Measurements from ENCODE around the gene DUSP8.

DUSP8 gene

DNA sequence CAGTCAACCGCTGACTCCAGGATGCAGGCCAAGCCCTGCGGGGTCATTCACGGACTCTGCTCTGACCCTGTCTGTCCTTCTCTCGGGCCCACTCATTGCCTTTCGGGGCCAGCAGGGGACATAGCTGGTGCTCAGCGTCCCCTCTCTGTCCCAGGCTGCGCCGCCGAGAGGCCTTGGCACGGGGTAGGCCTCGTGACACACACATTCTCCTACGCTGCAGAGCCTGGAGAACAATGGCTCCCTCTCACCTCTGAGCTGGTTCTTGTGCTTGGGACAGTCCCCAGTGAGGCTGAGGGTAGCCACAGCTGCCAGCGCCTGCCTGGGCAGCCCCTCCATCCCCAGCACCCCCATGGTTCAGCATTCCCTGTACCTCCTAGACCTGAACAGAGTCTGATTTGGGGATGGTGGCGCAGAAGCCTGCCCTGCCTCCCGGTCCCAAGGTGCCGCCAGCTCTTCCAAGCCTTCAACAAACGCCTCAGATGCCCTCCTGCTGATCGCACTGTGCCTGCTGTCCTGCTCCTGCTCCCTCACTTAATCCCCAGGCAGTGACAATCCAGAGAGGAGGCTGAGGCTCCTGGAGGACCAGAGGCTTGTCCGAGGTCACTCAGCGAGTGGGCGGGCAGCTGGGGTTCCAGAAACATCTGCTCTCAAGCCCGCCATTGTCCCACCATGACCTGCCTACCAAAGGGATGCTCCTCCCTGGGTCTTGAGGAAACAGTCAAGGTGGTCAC, 30.4 kb downstream of the DUSP8 start:
- no peaks in the 10 kb centered on the region for H3K4me1 ChIP-seq (ENCODE audit: control insufficient read depth, insufficient read depth, low read length)
- peaks cover 13% of the 10 kb centered on the region for H3K27me3 ChIP-seq (ENCODE audit: control insufficient read depth, insufficient read depth, low read length)
- H3K9ac ChIP-seq (ENCODE audit: low read length) = no peak overlapping the region
- no peak overlapping the region for H3K27ac ChIP-seq (ENCODE audit: low read depth, low read length)
- no peak overlapping the region for H3K4me3 ChIP-seq (ENCODE audit: low read length)
- H3K36me3 ChIP-seq (ENCODE audit: control insufficient read depth, insufficient read depth, low read length) = no peaks in the 10 kb centered on the region

DNA sequence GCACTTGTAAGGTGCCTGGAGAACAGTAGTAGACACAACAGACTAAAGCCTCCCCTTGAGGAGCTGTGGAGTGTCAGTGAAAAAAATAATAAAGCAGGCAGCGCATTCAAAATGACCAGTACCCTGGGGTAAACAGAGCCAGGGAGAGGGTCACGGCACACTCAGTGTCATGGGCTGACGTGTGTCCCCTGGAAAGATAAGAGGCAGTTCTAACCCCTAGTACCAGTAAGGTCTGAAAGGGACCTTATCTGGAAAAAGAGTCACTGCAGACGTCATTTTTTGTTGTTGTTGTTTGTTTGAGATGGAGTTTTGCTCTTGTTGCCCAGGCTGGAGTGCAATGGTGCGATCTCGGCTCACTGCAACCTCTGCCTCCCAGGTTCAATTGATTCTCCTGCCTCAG, 32.0 kb downstream of the DUSP8 start:
- Histone ChIP-seq H3K27ac (ENCODE audit: low read depth, low read length) (no peak overlapping the region), H3K4me3 (ENCODE audit: low read length) (no peak overlapping the region), H3K27me3 (ENCODE audit: control insufficient read depth, insufficient read depth, low read length) (peaks cover 6% of the 10 kb centered on the region), H3K9ac (ENCODE audit: low read length) (no peak overlapping the region), H3K36me3 (ENCODE audit: control insufficient read depth, insufficient read depth, low read length) (peaks cover 5% of the 10 kb centered on the region), H3K4me1 (ENCODE audit: control insufficient read depth, insufficient read depth, low read length) (no peaks in the 10 kb centered on the region)

DNA sequence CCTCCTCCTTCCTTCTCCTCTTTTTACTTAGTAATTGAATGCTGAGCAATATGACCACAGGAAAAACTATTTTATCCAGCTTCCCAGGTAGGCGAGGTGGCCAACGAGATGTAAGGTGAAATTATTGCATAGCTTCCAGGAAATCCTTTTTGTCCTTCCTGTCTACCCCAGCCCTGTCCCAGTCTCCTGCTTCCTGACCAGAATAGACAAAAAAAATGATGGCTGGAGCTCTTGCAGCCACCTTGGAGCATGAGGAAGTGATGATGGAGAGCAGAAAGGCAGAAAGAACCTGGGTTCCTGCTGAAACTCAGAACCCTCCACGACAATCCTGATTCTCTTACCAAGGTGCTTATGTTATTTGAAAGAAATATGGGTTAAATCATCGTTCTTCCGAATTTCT, 33.9 kb downstream of the DUSP8 start:
- peaks cover 9% of the 10 kb centered on the region for H3K36me3 ChIP-seq (ENCODE audit: control insufficient read depth, insufficient read depth, low read length)
- H3K27ac ChIP-seq (ENCODE audit: low read depth, low read length) = no peak overlapping the region
- peaks cover 2% of the 10 kb centered on the region for H3K27me3 ChIP-seq (ENCODE audit: control insufficient read depth, insufficient read depth, low read length)
- H3K4me3 ChIP-seq (ENCODE audit: low read length) = no peak overlapping the region
- H3K9ac ChIP-seq (ENCODE audit: low read length) = no peak overlapping the region
- H3K4me1 ChIP-seq (ENCODE audit: control insufficient read depth, insufficient read depth, low read length) = no peaks in the 10 kb centered on the region

DNA sequence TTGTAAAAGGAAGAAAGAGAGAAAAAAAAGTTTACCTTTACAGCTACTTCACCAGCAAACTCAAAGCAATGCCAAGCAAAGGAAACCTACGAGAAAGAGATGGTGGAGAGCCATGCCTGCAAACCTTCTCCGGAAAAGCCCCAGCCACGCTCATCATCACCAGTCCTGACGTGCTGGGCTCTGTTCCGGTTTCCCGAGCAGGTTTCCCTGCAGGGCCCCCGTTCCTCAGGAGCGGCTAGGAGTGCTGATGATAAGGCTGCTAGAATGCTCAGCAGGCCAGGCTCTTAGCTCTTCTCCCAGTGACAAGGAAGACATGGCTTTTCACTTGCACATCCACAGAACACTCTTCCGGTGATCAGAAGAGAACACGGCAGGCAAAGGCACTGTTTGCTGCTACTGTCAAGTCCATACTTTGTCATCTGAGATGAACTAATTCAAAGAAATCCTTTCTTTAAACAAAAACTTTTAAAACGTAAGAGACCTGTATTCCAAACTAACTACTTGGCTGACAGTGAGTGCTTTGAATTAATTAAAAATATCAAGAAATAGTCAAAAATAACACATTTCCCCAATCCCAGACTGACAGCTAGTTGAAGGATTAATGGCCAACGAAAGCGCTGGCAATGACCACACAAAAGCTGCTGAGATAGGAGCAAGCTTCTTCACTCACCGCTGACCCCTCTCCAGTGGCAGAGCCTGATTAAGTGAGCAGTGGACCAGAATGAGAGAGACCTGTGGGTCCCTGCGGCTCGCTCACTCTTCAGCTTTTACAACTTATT, 35.8 kb downstream of the DUSP8 start:
- H3K9ac ChIP-seq (ENCODE audit: low read length) = no peak overlapping the region
- peaks cover 9% of the 10 kb centered on the region for H3K36me3 ChIP-seq (ENCODE audit: control insufficient read depth, insufficient read depth, low read length)
- no peak overlapping the region for H3K27ac ChIP-seq (ENCODE audit: low read depth, low read length)
- peaks cover 2% of the 10 kb centered on the region for H3K27me3 ChIP-seq (ENCODE audit: control insufficient read depth, insufficient read depth, low read length)
- H3K4me1 ChIP-seq (ENCODE audit: control insufficient read depth, insufficient read depth, low read length) = peaks cover 15% of the 10 kb centered on the region
- H3K4me3 ChIP-seq (ENCODE audit: low read length) = no peak overlapping the region

DNA sequence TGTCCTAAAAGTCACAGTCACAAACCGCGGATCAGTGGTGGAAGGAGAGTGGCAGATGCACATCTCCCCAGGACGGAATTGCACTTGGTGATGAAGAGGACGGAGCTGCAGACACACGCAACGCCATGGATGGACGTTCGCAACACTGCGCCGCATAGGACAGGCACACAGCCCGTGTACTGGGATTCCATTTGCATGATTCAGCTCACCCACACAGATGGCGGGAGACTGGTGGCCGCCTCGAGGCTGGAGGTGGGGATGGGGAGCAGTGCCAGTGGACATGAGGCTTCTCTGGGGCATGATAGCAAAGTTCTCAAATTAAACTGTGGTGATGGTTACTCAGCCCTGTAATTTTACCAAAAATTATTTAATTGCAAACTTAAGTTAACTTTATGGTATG, 37.4 kb downstream of the DUSP8 start:
- no peak overlapping the region for H3K9ac ChIP-seq (ENCODE audit: low read length)
- peaks cover 19% of the 10 kb centered on the region for H3K4me1 ChIP-seq (ENCODE audit: control insufficient read depth, insufficient read depth, low read length)
- H3K27ac ChIP-seq (ENCODE audit: low read depth, low read length) = no peak overlapping the region
- peaks cover 9% of the 10 kb centered on the region for H3K36me3 ChIP-seq (ENCODE audit: control insufficient read depth, insufficient read depth, low read length)
- H3K27me3 ChIP-seq (ENCODE audit: control insufficient read depth, insufficient read depth, low read length) = peaks cover 2% of the 10 kb centered on the region
- H3K4me3 ChIP-seq (ENCODE audit: low read length) = no peak overlapping the region

DNA sequence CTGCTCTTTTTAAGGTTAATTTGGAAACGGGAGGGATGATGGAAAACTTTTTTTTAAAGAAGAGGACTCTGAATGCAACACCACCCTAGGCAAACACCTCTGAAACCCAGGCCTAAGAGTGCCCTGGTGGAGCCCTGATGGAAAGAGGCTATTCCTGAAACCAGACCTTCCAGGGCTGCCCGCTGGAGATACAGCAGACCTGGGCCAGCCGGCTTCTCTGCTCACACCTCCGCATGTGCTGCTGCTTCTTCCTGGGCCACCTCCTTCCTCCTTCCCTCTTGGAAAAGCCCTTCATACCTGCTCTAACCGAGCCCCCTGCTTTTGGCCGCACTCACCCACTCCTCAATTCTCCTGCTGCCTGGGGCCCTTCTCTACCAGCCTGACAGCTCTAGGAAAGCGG, 37.9 kb downstream of the DUSP8 start:
- Histone ChIP-seq H3K4me1 (ENCODE audit: control insufficient read depth, insufficient read depth, low read length) (peaks cover 19% of the 10 kb centered on the region), H3K27ac (ENCODE audit: low read depth, low read length) (no peak overlapping the region), H3K36me3 (ENCODE audit: control insufficient read depth, insufficient read depth, low read length) (peaks cover 9% of the 10 kb centered on the region), H3K9ac (ENCODE audit: low read length) (no peak overlapping the region), H3K4me3 (ENCODE audit: low read length) (no peak overlapping the region), H3K27me3 (ENCODE audit: control insufficient read depth, insufficient read depth, low read length) (peaks cover 2% of the 10 kb centered on the region)

DNA sequence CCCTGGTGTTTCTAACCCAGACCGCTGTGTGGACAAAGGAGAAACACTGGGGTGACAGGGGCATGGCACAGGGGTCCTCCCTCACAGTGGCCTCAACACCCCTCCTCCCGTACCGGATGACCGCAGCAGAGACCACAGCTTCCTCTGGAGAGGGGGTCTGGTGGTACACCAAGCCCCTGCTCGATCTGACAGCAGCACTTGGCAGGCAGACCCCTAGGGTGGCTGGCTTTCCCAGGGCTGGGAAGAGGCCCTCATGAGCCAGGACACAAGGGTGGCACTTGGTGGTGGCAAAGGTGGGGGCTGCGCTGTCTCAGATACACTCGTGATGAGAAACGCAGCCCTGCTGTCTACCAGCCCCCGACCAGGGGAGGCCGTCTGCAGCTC, 38.7 kb downstream of the DUSP8 start:
- no peak overlapping the region for H3K9ac ChIP-seq (ENCODE audit: low read length)
- H3K36me3 ChIP-seq (ENCODE audit: control insufficient read depth, insufficient read depth, low read length) = peaks cover 9% of the 10 kb centered on the region
- H3K4me1 ChIP-seq (ENCODE audit: control insufficient read depth, insufficient read depth, low read length) = peaks cover 19% of the 10 kb centered on the region
- no peak overlapping the region for H3K4me3 ChIP-seq (ENCODE audit: low read length)
- no peak overlapping the region for H3K27ac ChIP-seq (ENCODE audit: low read depth, low read length)
- peaks cover under 1% of the 10 kb centered on the region for H3K27me3 ChIP-seq (ENCODE audit: control insufficient read depth, insufficient read depth, low read length)

DNA sequence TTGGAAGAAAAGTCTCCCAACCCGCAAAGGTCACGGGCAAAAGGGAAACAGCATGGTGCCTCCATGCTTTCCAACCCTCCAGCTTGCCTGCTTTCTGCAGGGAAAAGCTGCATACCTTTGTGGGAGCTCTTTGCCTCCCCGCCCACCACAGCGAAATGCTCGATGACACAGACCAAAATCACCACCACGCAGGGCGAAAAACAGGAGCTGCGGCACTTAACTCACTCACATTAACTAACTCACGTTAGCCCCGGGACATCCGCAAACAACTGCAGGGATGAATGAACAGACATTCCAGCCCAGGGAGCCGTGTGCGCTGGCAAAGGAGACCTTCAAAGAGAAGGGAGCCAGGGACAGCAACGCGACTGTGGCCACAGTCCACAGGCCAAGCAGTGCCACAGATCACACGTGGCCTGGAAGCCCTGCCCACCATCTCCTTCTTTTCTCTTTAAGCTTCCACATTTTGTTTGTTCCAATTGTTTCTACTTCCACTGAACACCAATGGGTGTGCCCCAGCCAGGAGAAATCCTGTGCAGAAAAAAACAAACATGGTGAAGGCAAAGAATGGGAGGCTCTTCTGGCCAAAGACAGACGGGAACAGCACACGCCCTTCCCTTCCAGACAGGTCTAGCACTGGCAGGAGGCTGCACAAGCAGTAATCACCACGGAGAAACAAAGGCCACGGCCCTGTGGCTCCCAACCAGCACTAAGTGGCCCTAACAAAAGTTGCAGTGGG, 39.3 kb downstream of the DUSP8 start:
- H3K9ac ChIP-seq (ENCODE audit: low read length) = no peak overlapping the region
- no peak overlapping the region for H3K4me3 ChIP-seq (ENCODE audit: low read length)
- peaks cover 19% of the 10 kb centered on the region for H3K4me1 ChIP-seq (ENCODE audit: control insufficient read depth, insufficient read depth, low read length)
- no peaks in the 10 kb centered on the region for H3K27me3 ChIP-seq (ENCODE audit: control insufficient read depth, insufficient read depth, low read length)
- peaks cover 9% of the 10 kb centered on the region for H3K36me3 ChIP-seq (ENCODE audit: control insufficient read depth, insufficient read depth, low read length)
- peak overlapping the region; percentile 41 for H3K27ac ChIP-seq (ENCODE audit: low read depth, low read length)

DNA sequence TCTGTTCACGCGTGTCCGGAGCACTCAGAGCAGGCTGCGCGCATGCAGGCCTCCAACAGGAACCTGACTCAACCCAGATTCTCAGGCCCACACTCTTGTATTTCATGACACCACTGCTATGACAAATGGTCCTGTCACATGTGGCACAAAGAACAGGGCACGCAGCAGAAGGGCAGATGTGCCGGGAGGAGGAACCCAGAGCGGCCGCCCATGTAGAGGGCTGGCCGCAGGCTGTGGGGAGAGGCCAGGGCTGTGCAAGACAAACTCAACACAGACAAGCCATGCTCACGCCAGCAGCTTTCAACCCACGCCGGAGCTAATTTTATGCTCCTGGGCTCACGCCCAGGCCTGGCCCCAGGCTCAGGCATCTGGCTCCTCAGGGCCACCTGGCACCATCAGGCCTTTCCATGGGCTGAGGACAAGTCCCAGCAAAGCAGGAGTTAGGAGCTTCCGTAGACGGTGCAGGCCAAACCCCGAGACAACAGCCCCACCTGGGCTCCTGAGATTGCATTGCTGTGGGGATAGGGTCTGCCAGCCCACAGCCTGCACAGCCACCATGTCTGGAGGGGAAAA, 40.0 kb downstream of the DUSP8 start:
- peak overlapping the region; percentile 41 for H3K27ac ChIP-seq (ENCODE audit: low read depth, low read length)
- H3K9ac ChIP-seq (ENCODE audit: low read length) = no peak overlapping the region
- H3K4me1 ChIP-seq (ENCODE audit: control insufficient read depth, insufficient read depth, low read length) = peaks cover 19% of the 10 kb centered on the region
- no peaks in the 10 kb centered on the region for H3K27me3 ChIP-seq (ENCODE audit: control insufficient read depth, insufficient read depth, low read length)
- peaks cover 9% of the 10 kb centered on the region for H3K36me3 ChIP-seq (ENCODE audit: control insufficient read depth, insufficient read depth, low read length)
- H3K4me3 ChIP-seq (ENCODE audit: low read length) = no peak overlapping the region

DNA sequence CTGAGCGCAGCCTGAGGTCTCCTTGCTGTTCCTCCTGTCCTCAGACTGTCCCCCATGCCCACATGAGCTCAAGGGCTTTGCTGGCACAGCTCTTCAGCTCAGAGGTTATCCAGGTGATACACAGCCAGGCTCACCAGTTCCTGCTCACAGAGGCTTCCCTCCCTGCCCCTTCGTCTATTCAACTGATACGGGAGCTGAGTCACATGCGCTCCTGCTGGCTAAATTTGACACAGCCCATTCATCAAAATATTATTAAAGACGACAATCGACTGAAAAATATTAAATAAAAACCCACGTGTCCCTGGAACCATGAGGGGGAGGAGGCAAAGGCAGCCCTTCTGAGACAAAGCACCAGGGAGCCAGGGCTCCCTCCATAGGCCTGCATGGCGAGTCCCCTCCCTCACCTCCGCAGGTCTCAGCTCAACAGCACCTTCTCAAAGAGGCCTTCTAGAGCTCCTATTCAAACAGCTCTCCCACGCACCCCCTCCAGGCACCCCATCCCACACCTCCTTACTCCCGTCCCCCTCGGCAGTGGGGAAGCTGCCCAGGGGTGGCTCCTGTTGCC, 40.5 kb downstream of the DUSP8 start:
- peaks cover 19% of the 10 kb centered on the region for H3K4me1 ChIP-seq (ENCODE audit: control insufficient read depth, insufficient read depth, low read length)
- H3K9ac ChIP-seq (ENCODE audit: low read length) = no peak overlapping the region
- H3K36me3 ChIP-seq (ENCODE audit: control insufficient read depth, insufficient read depth, low read length) = peaks cover 9% of the 10 kb centered on the region
- H3K27ac ChIP-seq (ENCODE audit: low read depth, low read length) = peak overlapping the region; percentile 41
- no peaks in the 10 kb centered on the region for H3K27me3 ChIP-seq (ENCODE audit: control insufficient read depth, insufficient read depth, low read length)
- no peak overlapping the region for H3K4me3 ChIP-seq (ENCODE audit: low read length)

DNA sequence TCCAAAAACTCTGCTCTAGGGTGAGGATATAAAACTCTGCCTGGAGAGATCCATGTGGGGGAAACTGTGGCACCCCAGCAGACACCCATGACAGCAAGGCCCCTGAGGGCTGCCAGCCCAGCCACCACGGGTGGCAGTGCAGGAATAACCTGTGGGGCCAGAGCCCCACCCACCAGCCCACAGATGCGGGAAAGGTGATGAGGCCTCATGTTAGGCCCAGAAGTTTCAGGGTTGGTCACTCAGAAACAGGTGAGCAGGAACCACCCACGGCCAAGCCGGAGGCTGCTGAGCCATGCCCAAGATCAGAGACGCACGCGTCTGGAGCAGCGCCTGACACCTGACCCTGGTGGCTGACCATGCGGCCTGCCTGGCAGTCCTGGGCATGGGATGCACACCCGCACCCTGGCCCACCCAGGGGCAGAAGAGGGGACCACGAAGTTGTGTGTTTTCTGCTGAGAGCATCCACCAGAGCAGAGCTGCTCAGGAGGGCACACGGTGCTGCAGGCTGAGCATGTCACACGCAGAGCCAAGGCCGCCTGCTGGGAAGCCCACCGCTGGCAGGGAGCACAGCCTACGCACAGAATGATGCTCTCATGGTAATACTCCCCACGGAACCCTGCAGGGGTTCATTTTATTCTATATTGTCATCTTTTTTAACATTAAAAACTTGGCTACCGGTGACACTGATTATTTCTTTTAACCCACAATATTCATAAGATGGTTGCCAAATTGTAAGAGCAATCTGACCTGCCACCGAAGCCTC, 41.2 kb downstream of the DUSP8 start:
- H3K27me3 ChIP-seq (ENCODE audit: control insufficient read depth, insufficient read depth, low read length) = no peaks in the 10 kb centered on the region
- peaks cover 19% of the 10 kb centered on the region for H3K4me1 ChIP-seq (ENCODE audit: control insufficient read depth, insufficient read depth, low read length)
- H3K9ac ChIP-seq (ENCODE audit: low read length) = no peak overlapping the region
- H3K36me3 ChIP-seq (ENCODE audit: control insufficient read depth, insufficient read depth, low read length) = peaks cover 9% of the 10 kb centered on the region
- H3K27ac ChIP-seq (ENCODE audit: low read depth, low read length) = peak overlapping the region; percentile 41
- H3K4me3 ChIP-seq (ENCODE audit: low read length) = no peak overlapping the region
